Superior temporal gyrus (tissue), 1 donor: ENCODE data around the gene SORBS1.

Source experiments
- DNase-seq: peaks from one replicate; pipeline ENCODE4 v3.0.0-alpha.2; 2016; ENCODE audit errors: extremely low spot score

The SORBS1 gene

DNA sequence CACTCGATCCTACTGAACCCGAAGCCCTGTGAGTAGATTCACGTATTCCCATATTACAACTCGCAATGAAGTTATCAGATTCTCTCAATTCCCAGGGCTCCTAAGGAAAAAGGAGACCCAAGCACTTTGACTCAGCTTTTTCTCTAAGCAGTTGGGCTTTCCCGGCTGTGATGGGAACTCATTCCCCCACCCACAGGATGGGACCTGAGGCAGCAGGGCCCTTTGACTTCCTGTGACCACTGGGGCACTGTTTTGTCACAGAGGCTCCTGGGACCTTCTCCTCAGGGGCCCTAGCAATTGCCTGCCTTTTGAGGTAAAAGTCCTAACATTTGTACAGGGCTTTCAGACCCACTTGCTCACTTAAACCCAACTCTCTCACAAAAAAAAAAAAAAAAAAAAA lies 147.6 kb downstream of the SORBS1 start:
- no peak for DNase-seq

DNA sequence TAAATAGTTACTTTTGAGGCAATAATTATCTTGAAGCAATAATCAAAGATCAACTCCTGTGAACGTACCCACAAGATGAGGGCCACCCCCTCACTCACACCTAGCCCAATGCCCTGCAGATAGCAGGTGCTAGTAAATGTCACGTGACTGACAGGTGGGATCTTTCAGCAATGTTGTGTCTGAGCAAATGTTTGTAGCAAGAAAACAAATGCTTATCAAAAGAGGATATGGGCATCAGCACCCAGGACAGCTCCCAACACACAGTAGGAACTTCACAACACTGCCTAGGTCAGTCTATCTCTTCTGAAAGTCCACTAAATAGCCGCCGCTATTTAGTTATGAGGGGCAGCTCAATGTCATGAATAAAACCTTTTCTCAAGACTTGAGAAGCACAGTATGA lies 149.5 kb downstream of the SORBS1 start:
- no peak for DNase-seq

- peak; percentile 74 for DNase-seq
Measured at GRCh38 chr10:95408983-95409873, 151.9 kb downstream of the SORBS1 start.

DNA sequence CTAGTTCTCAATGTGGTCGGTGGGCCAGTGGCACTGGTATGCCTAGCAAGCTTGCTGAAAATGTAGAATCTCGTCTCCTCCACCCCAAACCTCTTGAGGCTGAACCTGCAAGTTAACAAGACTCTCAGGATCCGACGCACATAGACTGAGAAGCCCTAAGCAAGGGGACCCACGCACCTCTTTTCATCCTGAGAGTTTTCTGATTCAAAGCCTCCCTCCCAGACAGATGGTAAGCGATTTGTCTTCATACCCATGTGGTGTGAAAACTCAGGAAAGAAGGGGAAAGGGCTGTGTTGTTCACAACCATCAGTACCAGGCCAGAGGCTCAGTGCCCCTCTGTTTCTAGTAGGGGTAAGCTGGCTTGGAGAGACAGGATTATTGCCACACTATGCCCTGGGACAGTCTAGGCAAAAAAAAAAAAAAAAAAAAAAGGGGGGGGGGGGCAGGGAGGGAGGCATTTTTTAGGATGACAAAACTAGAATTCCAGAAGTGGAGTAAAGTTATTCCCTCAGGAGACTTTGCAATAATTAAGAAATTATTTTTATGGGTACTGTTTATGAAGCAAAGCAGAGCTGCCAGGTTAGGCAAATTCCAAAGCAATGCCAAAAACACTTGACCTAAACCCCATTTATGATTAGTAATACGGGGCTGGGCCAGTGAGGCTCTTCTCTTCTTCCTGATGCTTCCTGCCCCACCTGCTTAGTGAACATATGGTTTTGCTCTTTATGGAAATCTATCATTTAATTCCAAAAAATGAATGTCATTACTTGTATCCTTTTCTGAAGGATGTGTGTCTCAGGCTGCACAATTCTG lies 152.8 kb downstream of the SORBS1 start:
- no peak for DNase-seq

DNA sequence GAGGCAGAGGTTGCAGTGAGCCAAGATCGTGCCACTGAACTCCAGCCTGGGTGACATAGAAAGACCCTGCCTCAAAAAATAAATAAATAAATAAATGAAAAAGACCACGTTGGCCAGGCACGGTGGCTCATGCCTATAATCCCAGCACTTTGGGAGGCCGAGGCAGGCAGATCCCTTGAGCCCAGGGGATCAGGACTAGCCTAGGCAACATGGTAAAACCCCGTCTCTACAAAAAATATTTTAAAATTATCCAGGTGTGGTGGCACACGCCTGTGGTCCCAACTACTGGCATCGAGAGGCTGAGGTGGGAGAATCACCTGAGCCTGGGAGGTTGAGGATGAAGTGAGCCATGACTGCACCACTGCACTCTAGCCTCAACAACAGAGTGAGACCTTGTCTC lies 153.6 kb downstream of the SORBS1 start:
- DNase-seq: no peak

- DNase-seq: no peak
Measured at GRCh38 chr10:95406651-95407280, 154.4 kb downstream of the SORBS1 start.

DNA sequence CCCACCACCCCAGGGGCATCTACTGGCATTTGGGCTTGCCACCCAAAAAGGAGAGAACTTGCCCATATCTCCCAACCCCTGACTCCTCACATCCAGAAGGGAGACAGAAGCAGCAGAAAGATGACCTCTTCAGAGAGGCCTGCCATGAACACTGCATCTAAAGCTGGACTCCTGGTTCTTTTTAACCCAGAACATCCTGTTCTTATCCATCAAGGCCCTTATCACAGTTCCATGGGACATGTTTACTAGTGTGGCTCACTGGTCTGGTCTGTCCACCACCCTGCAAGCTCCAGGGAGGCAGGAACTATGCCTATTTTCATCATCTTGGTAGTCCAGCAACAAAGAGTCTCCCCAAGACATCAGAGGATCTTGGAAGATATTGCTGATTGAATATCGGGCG lies 155.5 kb downstream of the SORBS1 start:
- no peak for DNase-seq

DNA sequence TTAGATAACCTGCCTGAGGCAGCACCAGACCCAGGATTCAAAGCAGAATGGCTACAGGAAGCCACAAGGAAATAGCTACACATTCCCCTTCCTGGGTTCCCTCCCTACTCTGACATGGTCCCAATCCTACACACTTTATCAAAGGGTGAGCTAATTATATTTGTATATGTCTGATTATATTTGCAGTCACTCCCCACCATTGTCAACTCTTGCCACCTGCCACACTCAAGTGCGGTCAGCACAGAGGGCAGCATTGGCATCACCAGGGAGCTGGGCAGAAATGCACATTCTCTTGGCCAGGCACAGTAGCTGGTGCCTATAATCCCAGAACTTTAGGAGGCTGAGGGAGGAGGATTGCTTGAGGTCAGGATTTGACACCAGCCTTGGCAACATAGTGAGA lies 156.3 kb downstream of the SORBS1 start:
- no peak for DNase-seq

GRCh38 chr10:95404462-95404858 lies 156.7 kb downstream of the SORBS1 start:
- no peak for DNase-seq

DNA sequence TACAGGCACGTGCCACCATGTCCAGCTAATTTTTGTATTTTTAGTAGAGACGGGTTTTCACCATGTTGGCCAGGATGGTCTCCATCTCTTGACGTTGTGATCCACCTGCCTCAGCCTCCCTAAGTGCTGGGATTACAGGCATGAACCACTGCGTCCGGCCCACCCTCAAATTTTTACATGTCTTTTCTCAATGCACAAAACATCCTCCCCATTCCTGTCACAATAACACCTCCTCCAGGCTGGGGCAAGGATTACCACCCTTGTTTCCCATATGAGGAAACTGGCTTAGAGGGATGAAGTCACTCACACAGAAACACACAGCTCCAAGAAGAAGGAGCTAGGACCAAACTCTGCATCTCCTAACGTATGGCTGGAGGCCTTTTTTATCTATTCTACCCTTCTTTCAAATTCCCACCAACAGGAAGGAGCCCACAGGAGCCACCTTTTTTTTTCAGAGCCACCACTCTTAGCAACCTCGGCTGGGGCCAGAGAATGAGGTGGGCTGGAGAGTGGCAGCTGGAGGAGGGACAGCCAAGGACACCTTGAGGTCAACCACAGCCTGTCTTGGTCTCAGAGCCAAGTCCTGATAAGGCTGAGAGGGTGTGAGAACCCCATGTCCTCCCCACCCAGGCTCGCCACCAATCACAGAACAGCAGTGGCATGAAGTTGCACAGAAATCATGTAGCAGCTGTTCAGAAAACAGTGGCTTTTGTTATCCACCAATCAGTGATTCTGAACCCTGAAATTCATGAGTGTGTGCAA lies 157.3 kb downstream of the SORBS1 start:
- DNase-seq: no peak

DNA sequence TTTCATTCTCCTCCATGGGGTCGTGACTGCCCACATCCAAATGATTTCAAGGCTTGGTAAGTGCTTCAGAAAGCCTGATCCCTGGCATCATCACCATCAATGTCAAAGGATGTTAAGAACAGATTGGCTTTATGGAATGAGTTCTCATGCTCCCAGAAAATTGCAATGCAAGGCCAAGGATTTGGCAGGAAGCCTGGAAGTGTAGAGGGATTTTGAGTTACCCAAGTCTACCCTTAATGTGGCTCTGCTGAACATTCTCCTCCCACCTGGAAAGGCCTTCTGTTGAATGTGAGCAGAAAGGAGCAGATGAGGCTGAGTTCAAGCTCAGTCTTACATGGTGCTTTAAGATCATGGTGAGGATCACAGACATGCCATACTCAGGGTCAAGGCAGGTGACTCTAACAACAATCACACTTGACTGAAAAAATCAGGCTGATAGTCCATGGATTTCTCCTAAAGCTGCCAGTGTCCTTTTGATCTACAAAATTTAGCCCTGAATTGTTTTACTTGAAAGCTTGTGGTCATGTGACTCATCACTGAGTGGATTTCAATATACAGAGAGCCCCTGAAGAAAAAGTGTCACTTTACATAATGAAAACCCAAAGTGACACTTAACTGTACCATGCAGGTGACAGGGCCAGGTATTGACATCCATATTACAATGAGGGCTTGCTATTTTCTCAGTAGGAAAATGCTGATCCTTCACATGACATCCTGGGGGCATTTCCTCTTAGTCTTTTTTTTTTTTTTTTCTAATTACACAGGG lies 159.3 kb downstream of the SORBS1 start:
- no peak for DNase-seq

DNA sequence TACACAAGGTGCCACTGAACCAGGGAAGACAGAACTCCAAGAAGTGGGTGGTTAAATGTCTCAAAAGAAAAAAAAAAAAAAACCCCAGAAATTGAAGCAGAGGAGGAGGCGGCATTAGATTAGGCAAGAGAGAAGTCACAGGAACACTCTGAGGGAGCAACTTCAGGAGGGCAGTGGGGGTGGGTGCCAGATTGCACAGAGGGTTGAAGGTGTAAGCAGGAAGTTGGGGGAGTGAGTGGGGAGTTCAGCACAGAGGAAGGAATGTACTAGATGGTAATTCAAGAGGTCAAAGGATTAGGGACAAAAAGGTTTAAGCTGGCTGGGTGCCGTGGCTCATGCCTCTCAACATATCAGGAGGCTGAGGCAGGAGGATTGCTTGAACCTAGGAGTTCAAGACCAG lies 160.4 kb downstream of the SORBS1 start:
- no peak for DNase-seq

DNA sequence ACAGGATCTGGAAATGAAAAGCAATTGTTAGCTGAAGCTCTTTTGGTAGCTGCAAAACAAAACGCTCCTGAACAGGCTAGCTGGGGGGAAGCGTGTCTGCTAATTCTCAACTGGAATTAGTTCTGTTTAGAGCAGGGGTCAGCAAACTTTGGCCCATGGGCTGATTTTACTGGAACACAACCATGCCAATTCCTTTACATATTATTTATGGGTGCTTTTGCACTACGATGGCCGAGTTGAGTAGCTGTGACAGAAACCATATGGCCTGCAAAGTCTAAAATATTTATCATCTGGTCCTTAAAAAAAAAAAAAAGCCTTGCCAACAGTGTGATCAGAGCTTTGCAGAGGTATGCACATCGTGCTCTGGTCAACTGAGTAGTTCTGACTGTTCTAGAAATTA lies 162.0 kb downstream of the SORBS1 start:
- no peak for DNase-seq

GRCh38 chr10:95397747-95398146 lies 163.4 kb downstream of the SORBS1 start:
- DNase-seq: no peak

DNA sequence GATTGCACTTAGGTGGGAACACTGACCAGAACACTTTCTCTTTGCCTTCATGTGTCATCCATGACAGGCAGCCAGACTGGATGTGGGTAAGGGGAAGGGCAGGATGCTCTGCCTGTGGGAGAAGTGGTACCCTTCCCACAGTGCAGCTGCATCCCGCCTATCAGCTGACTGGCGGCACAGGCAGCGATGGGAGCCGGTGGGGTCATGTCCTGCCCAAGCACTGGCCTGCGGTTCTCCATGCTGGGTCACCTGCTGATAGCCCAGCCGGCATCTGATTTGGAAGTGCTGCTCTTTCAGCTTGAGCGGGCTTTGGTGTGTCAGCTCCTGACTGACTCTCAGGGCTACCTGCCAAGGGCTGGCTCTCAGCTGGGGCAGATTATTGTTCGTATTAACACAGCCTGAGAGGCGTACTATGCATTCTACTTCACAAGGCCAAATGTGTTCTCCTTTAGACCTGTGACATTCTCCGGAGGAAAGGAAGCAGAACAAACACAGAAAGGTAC lies 165.2 kb downstream of the SORBS1 start:
- no peak for DNase-seq

- DNase-seq: no peak
Measured at GRCh38 chr10:95394161-95394880, 166.8 kb downstream of the SORBS1 start.

GRCh38 chr10:95392681-95393164 lies 168.4 kb downstream of the SORBS1 start:
- no peak for DNase-seq

DNA sequence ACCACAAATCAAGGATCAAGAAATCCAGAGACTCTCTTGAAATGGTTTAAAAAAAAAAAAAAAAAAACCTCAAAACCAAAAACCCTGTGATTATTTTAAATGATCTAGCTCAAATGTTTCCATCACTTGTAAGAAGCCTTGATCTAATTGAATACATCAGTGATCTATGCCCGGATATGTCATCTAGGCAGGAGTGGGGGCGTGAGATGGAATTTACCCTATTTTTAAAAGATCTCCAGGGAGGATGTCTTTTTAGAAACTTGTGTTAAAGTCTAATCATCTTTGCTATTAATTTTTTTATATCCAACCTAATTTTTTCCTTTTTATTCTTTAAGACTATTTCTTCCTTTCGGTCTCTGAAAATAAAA lies 169.0 kb downstream of the SORBS1 start:
- DNase-seq: no peak

DNA sequence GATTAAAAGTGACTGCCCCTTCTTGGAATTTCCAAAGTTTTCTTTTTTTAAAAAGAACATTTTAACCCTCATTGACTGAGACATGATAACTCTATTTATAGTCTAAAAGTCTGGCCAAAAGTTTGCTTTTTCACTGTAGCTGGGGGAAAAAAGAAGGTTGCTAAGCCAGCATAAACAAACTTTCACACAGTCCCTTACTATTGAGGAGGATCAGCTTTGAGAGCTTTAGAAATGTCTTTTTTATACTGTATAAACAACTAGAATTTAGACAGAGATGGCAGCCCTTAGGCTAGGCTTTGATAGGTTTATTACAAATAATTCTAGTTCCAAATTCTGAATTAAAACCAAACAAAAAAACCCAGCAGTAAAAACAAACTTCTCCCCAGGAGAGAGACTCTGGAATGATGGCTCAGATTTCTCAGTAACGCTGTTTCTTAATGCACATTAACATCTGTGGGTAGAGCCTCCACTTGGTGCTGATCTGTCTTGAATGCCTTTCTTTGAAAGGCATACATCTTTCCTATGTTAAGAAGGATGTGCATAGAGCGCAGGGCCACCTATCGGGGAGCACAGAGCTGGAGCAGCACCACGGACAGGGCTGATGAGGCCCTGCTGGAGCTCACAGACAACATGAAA lies 169.5 kb downstream of the SORBS1 start:
- no peak for DNase-seq

DNA sequence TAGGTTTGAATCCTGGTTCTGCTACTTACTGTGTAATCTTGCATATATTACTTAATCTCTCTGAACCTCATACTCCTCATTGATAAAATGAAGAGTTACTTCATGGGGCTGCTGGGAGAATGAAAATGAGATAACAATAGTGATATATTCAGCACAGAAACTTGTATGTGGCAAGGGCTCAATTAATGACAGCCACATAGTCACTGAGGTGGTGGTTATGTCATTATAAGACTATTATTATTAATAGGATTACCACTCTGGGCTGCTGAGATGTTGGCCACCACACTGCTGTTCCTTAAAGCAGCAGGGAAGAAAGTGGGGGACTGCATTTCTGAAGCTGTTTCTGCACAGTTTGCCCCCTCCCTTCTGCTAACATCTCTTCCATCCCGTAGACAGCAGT lies 170.0 kb downstream of the SORBS1 start:
- no peak for DNase-seq
